Activated CD4-positive, alpha-beta T cell treated with anti-CD3 and anti-CD28 coated beads for 1 hour (primary cell): Measurements from ENCODE around the gene NHLRC2.

Source experiments
- DNase-seq: peaks from one replicate; pipeline ENCODE4 v3.0.0-alpha.2; 2020

Gene NHLRC2

GRCh38 chr10:113945687-113946085, 91.2 kb downstream of the NHLRC2 start:
- no peak for DNase-seq

- no peak for DNase-seq
Observed at GRCh38 chr10:113947184-113948041, 93.0 kb downstream of the NHLRC2 start.

- no peak for DNase-seq
Observed at GRCh38 chr10:113948048-113948447, 93.6 kb downstream of the NHLRC2 start.

GRCh38 chr10:113950268-113950667, 95.8 kb downstream of the NHLRC2 start:
- no peak for DNase-seq

- DNase-seq: no peak
Observed at GRCh38 chr10:113953505-113954272, 99.2 kb downstream of the NHLRC2 start.

- no peak for DNase-seq
Observed at GRCh38 chr10:113954409-113954808, 99.9 kb downstream of the NHLRC2 start.

- DNase-seq: no peak
Observed at GRCh38 chr10:113957013-113957412, 102.6 kb downstream of the NHLRC2 start.

GRCh38 chr10:113958631-113959382, 104.3 kb downstream of the NHLRC2 start:
- no peak for DNase-seq

- no peak for DNase-seq
Observed at GRCh38 chr10:113959383-113959760, 104.9 kb downstream of the NHLRC2 start.

- DNase-seq: no peak
Observed at GRCh38 chr10:113960617-113961181, 106.2 kb downstream of the NHLRC2 start.

GRCh38 chr10:113961182-113962031, 106.9 kb downstream of the NHLRC2 start:
- peak; percentile 41 for DNase-seq

- DNase-seq: no peak
Observed at GRCh38 chr10:113965077-113965476, 110.6 kb downstream of the NHLRC2 start.

- no peak for DNase-seq
Observed at GRCh38 chr10:113965683-113966082, 111.2 kb downstream of the NHLRC2 start.
